ENCODE measurements around the gene RBFOX1. TPM values are rescaled to one million over a fixed set of nuclear protein-coding genes. Genes with fewer than 3 reads are reported as not detected.

RBFOX1 gene
- total and polyA plus RNA-seq, 10 of the 15 experiments (the other 5 are each of a cell fraction or from before 2014, with no cell fraction given), result 0.87 TPM; not detected in 9

DNA sequence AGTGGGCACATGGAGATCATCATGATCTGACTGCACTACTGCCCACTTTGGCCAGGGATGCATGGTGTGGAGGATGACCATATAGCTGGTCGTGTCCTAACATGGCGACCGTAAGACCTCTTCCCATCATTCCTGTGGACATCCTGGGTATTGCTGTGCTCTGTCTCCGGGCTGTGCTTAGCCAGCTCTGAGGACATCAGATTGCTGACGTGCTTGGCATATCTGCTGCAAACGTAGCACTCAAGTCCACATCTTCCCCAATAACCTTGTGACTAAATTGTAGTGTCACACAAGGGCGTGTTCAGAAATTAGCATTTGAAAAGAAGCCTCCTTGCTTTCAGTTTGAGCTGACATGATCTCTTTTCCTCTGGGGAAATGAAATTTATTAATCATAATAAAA is 373.2 kb downstream of the RBFOX1 start:
- TF ChIP-seq ZBED1 (IDR thresholded peaks at IDR 0.05; ENCODE audit: borderline replicate concordance) (no peak), PAX5 (IDR thresholded peaks at IDR 0.05; ENCODE audit: borderline replicate concordance, low read depth, low read length) (no peak), BHLHE40 (IDR thresholded peaks at IDR 0.05; ENCODE audit: borderline replicate concordance in 1 of 2, low read depth in 2 of 2, low read length in 1 of 2) (no peak), IKZF2 (IDR thresholded peaks at IDR 0.05) (no peak), RFX5 (IDR thresholded peaks at IDR 0.05; ENCODE audit: low read depth, low read length) (no peak), RELB (IDR thresholded peaks at IDR 0.05; ENCODE audit: low read depth) (no peak), SMARCA5 (IDR thresholded peaks at IDR 0.05) (no peak), RUNX3 (IDR thresholded peaks at IDR 0.05; ENCODE audit: low read length) (no peak), BMI1 (IDR thresholded peaks at IDR 0.05; ENCODE audit: borderline replicate concordance) (no peak), MTA2 (IDR thresholded peaks at IDR 0.05; ENCODE audit: low read depth) (no peak), IRF4 (IDR thresholded peaks at IDR 0.05; ENCODE audit: low read depth, low read length) (no peak), BACH1 (IDR thresholded peaks at IDR 0.05; ENCODE audit: borderline replicate concordance) (no peak), NR2C1 (IDR thresholded peaks at IDR 0.05) (no peak), PAX8 (IDR thresholded peaks at IDR 0.05) (no peak)
- TF ChIP-seq, protein P1, sequence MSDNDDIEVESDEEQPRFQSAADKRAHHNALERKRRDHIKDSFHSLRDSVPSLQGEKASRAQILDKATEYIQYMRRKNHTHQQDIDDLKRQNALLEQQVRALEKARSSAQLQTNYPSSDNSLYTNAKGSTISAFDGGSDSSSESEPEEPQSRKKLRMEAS (IDR thresholded peaks at IDR 0.05; ENCODE audit: low read depth, low read length), result no peak
- TF ChIP-seq, protein P2, sequence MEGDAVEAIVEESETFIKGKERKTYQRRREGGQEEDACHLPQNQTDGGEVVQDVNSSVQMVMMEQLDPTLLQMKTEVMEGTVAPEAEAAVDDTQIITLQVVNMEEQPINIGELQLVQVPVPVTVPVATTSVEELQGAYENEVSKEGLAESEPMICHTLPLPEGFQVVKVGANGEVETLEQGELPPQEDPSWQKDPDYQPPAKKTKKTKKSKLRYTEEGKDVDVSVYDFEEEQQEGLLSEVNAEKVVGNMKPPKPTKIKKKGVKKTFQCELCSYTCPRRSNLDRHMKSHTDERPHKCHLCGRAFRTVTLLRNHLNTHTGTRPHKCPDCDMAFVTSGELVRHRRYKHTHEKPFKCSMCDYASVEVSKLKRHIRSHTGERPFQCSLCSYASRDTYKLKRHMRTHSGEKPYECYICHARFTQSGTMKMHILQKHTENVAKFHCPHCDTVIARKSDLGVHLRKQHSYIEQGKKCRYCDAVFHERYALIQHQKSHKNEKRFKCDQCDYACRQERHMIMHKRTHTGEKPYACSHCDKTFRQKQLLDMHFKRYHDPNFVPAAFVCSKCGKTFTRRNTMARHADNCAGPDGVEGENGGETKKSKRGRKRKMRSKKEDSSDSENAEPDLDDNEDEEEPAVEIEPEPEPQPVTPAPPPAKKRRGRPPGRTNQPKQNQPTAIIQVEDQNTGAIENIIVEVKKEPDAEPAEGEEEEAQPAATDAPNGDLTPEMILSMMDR (IDR thresholded peaks at IDR 0.05 in 2 of 3, conservative IDR thresholded peaks at IDR 0.05 in 1 of 3; ENCODE audit: control insufficient read depth in 2 of 3, extremely low read depth in 1 of 3, insufficient read depth in 1 of 3, low read depth in 3 of 3, low read length in 3 of 3), result no peak
- TF ChIP-seq, protein P3, sequence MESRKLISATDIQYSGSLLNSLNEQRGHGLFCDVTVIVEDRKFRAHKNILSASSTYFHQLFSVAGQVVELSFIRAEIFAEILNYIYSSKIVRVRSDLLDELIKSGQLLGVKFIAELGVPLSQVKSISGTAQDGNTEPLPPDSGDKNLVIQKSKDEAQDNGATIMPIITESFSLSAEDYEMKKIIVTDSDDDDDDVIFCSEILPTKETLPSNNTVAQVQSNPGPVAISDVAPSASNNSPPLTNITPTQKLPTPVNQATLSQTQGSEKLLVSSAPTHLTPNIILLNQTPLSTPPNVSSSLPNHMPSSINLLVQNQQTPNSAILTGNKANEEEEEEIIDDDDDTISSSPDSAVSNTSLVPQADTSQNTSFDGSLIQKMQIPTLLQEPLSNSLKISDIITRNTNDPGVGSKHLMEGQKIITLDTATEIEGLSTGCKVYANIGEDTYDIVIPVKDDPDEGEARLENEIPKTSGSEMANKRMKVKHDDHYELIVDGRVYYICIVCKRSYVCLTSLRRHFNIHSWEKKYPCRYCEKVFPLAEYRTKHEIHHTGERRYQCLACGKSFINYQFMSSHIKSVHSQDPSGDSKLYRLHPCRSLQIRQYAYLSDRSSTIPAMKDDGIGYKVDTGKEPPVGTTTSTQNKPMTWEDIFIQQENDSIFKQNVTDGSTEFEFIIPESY (IDR thresholded peaks at IDR 0.05), result no peak
- no peak overlapping the region for H3K4me3 ChIP-seq
- CTCF ChIA-PET, result no interaction called here
- intact Hi-C loops (cut with micrococcal nuclease; ENCODE audit: unreplicated experiment), result no loop called here
- ATAC-seq, result no peak
- no peaks in the 10 kb centered on the region for H3K4me1 ChIP-seq (ENCODE audit: control insufficient read depth, insufficient read depth, low read length)
- H4K20me1 ChIP-seq (ENCODE audit: control insufficient read depth, insufficient read depth), result no peaks in the 10 kb centered on the region
- H3K27me3 ChIP-seq (replicated peaks in 1 of 2; ENCODE audit: control insufficient read depth in 2 of 2, insufficient read depth in 2 of 2, low read length in 1 of 2), result no peaks in the 10 kb centered on the region
- WGBS (ENCODE audit: insufficient coverage, insufficient replicate concordance, low lambda C conversion rate, missing lambda C conversion rate), result 24% methylated on average over 7 of the region's 7 CpGs
- POLR2A ChIA-PET, result no interaction called here
- no peak overlapping the region for H3K4me2 ChIP-seq (ENCODE audit: control insufficient read depth, insufficient read depth)
- H3K9me3 ChIP-seq (replicated peaks; ENCODE audit: control insufficient read depth, insufficient read depth, low read length), result no peaks in the 10 kb centered on the region
- RAD21 ChIA-PET (ENCODE audit: unreplicated experiment), result no interaction called here
- no peak for FAIRE-seq
- SMC1A ChIA-PET (ENCODE audit: uncharacterized antibody, unreplicated experiment), result no interaction called here
- H3K9ac ChIP-seq (ENCODE audit: control insufficient read depth, insufficient read depth, low read length), result no peak overlapping the region
- no peaks in the 10 kb centered on the region for H3K36me3 ChIP-seq (ENCODE audit: control insufficient read depth in 2 of 2, insufficient read depth in 2 of 2, low read length in 1 of 2)
- no peaks in the 10 kb centered on the region for H3K79me2 ChIP-seq (ENCODE audit: control insufficient read depth, insufficient read depth, low read length)
- no peak for DNase-seq (ENCODE audit: low read depth, low spot score)
- H3K27ac ChIP-seq (ENCODE audit: control insufficient read depth, insufficient read depth), result no peak overlapping the region
- in situ Hi-C loops (cut with MboI), result no loop called here
- BruUV-seq (replicated peaks), result no TSS peak
- H2AFZ ChIP-seq (ENCODE audit: control insufficient read depth, low read depth, low read length), result no peak overlapping the region

Measured in GM12878 (cell line).